ENCODE data around the gene ZNF195. TPM values are rescaled to one million over a fixed set of nuclear protein-coding genes. Genes with fewer than 3 reads are reported as not detected.
"Not testable (repeated sequence)": the region's sequence is repeated elsewhere in the genome, so short reads cannot be mapped to it uniquely, and the experiment has no call there.

ZNF195 gene
- total RNA-seq: 10 to 100 TPM; 14.4 to 22.4 (median 18.2) TPM

DNA sequence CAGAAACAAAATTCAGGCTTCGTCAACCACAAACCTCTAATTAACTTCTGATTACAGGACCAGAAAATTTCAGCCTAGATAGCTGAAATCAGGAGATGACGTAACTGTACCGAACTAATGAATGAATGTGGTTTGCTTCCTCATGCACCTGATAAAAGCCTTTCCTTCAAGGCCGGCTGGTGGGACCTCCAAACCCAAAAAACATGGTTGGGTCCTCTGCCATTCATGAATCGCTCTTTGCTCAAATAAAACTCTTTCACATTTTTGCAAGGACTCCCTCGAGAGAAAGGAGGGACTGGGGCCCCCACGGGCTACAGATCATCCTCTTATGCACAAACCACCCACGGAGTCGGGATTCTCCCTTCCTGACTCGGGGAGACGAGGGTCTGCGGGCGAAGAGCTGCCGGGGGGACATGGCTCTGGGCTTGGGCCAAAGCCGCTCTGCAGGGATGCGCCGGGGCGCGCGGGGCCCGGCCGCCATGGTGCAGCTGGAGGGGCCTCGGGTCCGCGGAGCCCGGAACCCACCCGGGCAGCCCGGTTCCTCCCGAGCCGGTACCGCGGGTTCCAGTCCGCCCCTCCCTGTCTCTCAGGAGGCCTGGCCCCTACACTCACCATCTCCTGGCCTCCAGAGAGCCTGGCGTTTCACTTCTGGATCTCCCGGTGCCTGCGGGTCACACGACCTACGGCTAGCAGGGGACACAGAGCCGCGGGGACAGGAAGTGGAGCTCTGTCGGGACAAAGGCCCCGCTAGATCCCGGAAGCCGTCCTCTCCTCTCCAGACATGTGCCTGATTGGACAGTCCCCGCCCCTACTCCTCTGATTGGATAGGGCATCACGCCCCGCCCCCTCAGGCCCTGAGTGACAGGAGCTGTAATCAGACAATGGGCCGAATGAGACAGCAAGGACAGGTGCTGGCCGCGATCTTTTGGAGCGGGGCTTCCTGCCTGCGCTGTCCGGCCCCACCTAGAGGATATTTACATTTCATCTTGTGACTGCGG lies at the start of gene ZNF195:
TSS of gene ZNF195 (minus strand) at position 721 of the 998 bp plus-strand sequence. CDS start at position 615, 106 bp downstream.
- H3K4me1 ChIP-seq: peaks cover 42% of the 10 kb centered on the region
- no peaks in the 10 kb centered on the region for H3K27me3 ChIP-seq
- WGBS: under 1% methylated on average over 20 of the region's 54 CpGs
- H3K27ac ChIP-seq: peak within 1 kb of the TSS; percentile 74
- peak in 1 of 3 donors; percentile 68 for TF ChIP-seq POLR2AphosphoS5 (IDR thresholded peaks at IDR 0.05)
- TF ChIP-seq, protein P1, sequence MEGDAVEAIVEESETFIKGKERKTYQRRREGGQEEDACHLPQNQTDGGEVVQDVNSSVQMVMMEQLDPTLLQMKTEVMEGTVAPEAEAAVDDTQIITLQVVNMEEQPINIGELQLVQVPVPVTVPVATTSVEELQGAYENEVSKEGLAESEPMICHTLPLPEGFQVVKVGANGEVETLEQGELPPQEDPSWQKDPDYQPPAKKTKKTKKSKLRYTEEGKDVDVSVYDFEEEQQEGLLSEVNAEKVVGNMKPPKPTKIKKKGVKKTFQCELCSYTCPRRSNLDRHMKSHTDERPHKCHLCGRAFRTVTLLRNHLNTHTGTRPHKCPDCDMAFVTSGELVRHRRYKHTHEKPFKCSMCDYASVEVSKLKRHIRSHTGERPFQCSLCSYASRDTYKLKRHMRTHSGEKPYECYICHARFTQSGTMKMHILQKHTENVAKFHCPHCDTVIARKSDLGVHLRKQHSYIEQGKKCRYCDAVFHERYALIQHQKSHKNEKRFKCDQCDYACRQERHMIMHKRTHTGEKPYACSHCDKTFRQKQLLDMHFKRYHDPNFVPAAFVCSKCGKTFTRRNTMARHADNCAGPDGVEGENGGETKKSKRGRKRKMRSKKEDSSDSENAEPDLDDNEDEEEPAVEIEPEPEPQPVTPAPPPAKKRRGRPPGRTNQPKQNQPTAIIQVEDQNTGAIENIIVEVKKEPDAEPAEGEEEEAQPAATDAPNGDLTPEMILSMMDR (IDR thresholded peaks at IDR 0.05): no peak
- peak in 1 of 2 donors; percentile 72 for TF ChIP-seq POLR2A (IDR thresholded peaks at IDR 0.05)
- no peak for TF ChIP-seq EP300 (IDR thresholded peaks at IDR 0.05)
- H3K4me3 ChIP-seq: peak within 1 kb of the TSS; percentile 85
- no peaks in the 10 kb centered on the region for H3K9me3 ChIP-seq
- no peaks in the 10 kb centered on the region for H3K36me3 ChIP-seq
- DNase-seq (ENCODE audit: low spot score in 2 of 2): peak; percentile 99

- not testable (repeated sequence) for H3K4me3 ChIP-seq; H3K36me3 ChIP-seq; H3K9me3 ChIP-seq; H3K27me3 ChIP-seq; H3K27ac ChIP-seq; H3K4me1 ChIP-seq; DNase-seq (ENCODE audit: low spot score in 2 of 2)
- WGBS: 83% methylated on average over 7 of the region's 10 CpGs
Observed at GRCh38 chr11:3428076-3428475, 49.1 kb upstream of the ZNF195 start.

GRCh38 chr11:3426541-3426940 lies 47.6 kb upstream of the ZNF195 start:
- peaks cover 15% of the 10 kb centered on the region for H3K4me1 ChIP-seq
- H3K4me3 ChIP-seq; H3K27ac ChIP-seq; H3K9me3 ChIP-seq; H3K27me3 ChIP-seq; DNase-seq (ENCODE audit: low spot score in 2 of 2); H3K36me3 ChIP-seq: not testable (repeated sequence)
- 91% methylated on average over 8 of the region's 8 CpGs for WGBS

- WGBS: 29% methylated on average over 5 of the region's 5 CpGs
- H3K27ac ChIP-seq; H3K36me3 ChIP-seq; H3K27me3 ChIP-seq; DNase-seq (ENCODE audit: low spot score in 2 of 2); H3K9me3 ChIP-seq: not testable (repeated sequence)
- Histone ChIP-seq H3K4me1 (peaks cover 15% of the 10 kb centered on the region), H3K4me3 (peak overlapping the region; percentile 66)
Observed at GRCh38 chr11:3423928-3424327, 45.0 kb upstream of the ZNF195 start.

DNA sequence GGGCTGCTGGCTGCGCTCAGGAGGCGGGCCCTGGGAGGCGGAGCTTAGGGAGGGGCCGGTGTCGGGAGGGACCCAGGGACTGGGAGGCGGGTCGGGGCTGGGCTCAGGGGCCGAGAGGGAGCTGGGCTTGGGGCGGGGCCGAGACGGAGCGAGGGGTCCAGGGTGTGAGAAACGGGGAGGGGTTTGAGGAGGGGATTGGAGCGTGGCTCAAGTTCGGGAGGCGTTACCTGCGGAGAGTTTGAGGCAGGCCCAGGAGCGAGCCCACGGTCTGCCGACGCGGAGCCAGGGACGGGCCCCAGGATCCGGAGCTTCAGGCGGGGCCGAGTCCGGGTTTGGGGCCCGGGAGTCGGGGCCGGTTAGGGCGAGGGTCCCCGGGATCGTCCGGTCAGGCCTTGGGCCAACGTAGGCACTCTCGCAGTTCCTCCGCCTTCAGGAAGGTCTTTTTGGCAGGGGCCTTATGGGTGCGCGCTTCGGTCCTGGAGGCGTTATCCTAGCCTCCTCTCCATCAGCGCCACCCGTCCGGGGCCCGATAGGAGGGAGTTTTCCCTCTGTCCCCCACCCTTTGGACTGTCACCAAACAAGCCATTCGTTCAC lies 44.3 kb upstream of the ZNF195 start:
- H3K4me3 ChIP-seq: peak overlapping the region; percentile 66
- not testable (repeated sequence) for H3K9me3 ChIP-seq; H3K36me3 ChIP-seq; H3K27me3 ChIP-seq; H3K27ac ChIP-seq; DNase-seq (ENCODE audit: low spot score in 2 of 2)
- peaks cover 15% of the 10 kb centered on the region for H3K4me1 ChIP-seq
- WGBS: under 1% methylated on average over 43 of the region's 46 CpGs

DNA sequence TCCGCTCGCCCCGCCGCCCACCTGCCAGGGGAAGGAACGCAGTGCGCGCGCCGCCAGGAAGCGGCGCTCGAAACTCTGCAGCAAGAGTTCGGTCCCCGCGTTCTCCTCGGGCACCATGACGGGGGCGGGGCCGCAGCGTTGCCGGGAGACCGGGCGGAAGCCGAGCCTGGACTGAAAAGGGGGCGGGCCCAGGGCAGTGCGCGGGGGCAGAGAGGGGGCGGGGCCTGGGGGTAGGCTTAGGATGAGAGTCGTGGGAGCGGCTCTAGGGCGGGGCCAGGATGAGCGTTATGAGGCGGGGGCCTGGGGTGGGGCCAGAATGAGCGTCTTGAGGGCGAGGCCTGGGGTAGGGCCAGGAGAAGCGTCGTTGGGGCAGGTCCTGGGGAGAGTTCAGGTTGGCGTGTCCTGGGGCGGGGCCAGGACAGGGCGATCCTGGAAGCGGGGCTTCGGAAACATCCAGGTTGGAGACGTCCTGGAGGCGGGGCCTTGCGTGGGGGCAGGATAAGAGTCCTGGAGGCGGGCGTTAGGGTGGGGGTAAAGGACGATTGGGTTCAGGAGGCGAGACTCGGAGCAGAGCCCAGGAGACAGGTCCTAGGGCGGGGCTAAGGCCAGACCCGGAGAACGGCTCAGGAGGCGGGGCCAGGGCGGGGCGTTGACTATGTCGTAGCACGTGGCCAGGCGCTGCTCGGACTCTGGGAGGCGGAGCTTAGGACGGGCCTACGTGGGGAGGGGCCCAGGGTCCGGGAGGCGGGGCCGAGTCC lies 43.6 kb upstream of the ZNF195 start:
- peak overlapping the region; percentile 66 for H3K4me3 ChIP-seq
- not testable (repeated sequence) for H3K36me3 ChIP-seq
- WGBS: under 1% methylated on average over 66 of the region's 66 CpGs

DNA sequence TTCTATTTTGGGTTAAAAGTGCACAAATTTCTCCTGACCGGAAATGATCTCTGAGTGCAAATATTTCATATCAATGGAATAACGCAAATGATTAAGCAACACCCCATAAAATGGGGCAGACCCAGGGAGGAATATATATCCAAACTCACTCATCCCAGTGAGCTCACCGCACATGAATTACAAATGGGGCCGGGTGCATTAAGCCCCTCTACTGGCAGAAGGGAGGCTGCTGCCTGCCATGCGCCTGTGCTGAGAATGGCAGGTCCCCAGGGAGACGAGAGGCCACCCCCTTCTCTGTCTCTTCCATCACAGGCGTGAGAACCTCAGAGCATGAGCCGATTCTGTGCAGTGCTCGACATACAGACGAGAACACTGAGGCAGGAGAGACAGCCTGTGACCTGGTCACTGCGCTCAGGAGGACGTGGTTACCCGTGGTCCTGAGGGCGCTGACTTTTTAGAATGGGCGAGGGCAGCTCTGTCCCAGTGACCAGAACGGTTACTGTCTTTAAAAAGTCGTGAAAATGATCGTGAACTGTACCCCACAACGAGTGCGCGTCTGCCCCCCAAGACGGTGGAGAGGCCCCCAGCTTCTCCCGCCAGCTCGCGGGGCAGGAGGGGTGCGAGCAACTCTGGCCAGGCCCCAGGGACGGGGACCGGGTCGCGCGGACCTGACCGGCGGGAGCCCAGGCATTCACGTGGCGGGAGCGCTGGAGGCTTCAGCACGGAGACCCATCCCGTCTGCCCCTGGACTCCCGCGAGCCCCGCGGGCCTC lies 42.8 kb upstream of the ZNF195 start:
- H3K9me3 ChIP-seq, H3K27me3 ChIP-seq, H3K36me3 ChIP-seq: not testable (repeated sequence)
- H3K4me1 ChIP-seq: peaks cover 15% of the 10 kb centered on the region
- 8% methylated on average over 22 of the region's 42 CpGs for WGBS
- peak overlapping the region; percentile 66 for H3K4me3 ChIP-seq
- peak in 1 of 2 donors; percentile 66 for DNase-seq (ENCODE audit: low spot score in 2 of 2)
- TF ChIP-seq POLR2A (IDR thresholded peaks at IDR 0.05): peak in 1 of 2 donors; percentile 21
- H3K27ac ChIP-seq: peak overlapping the region; percentile 73

More for the DNA sequence above, 43.6 kb upstream of the ZNF195 start:
- H3K27me3 ChIP-seq, H3K9me3 ChIP-seq: not testable (repeated sequence)
- Histone ChIP-seq H3K4me1 (peaks cover 15% of the 10 kb centered on the region), H3K27ac (peak overlapping the region; percentile 73)
- DNase-seq (ENCODE audit: low spot score in 2 of 2): peak; percentile 100

DNA sequence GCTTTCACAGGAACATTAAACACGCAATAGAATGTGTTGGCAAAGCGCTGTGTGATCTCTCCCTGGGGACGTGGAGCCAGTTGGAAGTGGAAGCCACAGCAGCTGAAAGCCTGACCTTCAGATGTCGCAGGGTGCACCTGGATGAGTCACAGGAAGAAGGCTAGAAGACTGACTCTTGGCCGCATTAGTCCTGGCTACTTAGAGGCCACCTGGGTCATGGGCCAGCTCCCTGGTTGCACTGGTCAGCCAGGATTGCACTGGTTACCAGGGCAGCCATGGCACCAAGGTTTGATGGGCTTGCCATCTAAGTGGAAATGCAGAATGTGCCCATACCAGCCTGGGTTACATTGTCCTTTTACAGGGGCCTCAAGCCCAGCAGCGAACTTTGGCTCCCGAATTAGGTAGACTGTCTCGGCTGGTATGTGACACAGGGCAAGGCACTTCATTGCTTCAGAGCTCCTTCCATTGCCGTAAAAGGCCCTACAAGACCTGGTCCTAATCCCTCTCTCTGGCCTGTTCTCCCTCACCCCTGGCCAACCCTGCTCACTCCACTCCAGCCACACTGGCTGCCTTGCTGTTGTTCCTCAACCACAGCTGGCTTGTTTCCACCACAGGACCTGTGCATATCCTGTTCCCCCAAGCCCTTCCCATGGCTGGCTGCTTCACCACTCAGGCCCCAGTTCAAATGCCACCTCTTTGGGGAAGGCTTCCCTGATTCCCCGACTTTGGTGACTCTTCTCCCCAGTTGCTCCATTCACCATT lies 41.5 kb upstream of the ZNF195 start:
- peaks cover 15% of the 10 kb centered on the region for H3K4me1 ChIP-seq
- not testable (repeated sequence) for H3K36me3 ChIP-seq; H3K27me3 ChIP-seq; DNase-seq (ENCODE audit: low spot score in 2 of 2); H3K27ac ChIP-seq; H3K4me3 ChIP-seq; H3K9me3 ChIP-seq
- WGBS: 66% methylated on average over 10 of the region's 10 CpGs

GRCh38 chr11:3419496-3419895 lies 40.5 kb upstream of the ZNF195 start:
- 100% methylated on average over 1 of the region's 1 CpG for WGBS
- not testable (repeated sequence) for H3K27ac ChIP-seq; H3K36me3 ChIP-seq; H3K9me3 ChIP-seq; H3K4me3 ChIP-seq; DNase-seq (ENCODE audit: low spot score in 2 of 2); H3K27me3 ChIP-seq
- H3K4me1 ChIP-seq: peaks cover 15% of the 10 kb centered on the region

Measured in suprapubic skin (tissue), 4 donors.